Measurements from ENCODE around the gene EEF1E1.
A peak's percentile ranks its signal among the peaks of the same experiment; 100 is the strongest.
"Not testable (repeated sequence)": the region's sequence is repeated elsewhere in the genome, so short reads cannot be mapped to it uniquely, and the experiment has no call there.

The EEF1E1 gene

GRCh38 chr6:8061736-8062135 is 40.6 kb downstream of the EEF1E1 start:
- no peak for DNase-seq

GRCh38 chr6:8060346-8060745 is 42.0 kb downstream of the EEF1E1 start:
- no peak for DNase-seq

- DNase-seq, result peak in 1 of 5 donors; percentile 6
Measured at GRCh38 chr6:8059129-8059528, 43.2 kb downstream of the EEF1E1 start.

- no peak for DNase-seq
Measured at GRCh38 chr6:8057793-8058192, 44.6 kb downstream of the EEF1E1 start.

GRCh38 chr6:8057263-8057662 is 45.1 kb downstream of the EEF1E1 start:
- DNase-seq, result no peak

GRCh38 chr6:8054276-8054675 is 48.1 kb downstream of the EEF1E1 start:
- no peak for DNase-seq

GRCh38 chr6:8047541-8048292 is 54.6 kb downstream of the EEF1E1 start:
- DNase-seq, result no peak

- not testable (repeated sequence) for DNase-seq
Measured at GRCh38 chr6:8045769-8046168, 56.6 kb downstream of the EEF1E1 start.

GRCh38 chr6:8043221-8043620 is 59.1 kb downstream of the EEF1E1 start:
- no peak for DNase-seq

GRCh38 chr6:8041913-8042583 is 60.3 kb downstream of the EEF1E1 start:
- DNase-seq, result no peak

GRCh38 chr6:8034107-8034506 is 68.2 kb downstream of the EEF1E1 start:
- not testable (repeated sequence) for DNase-seq

GRCh38 chr6:8030920-8031319 is 71.4 kb downstream of the EEF1E1 start:
- no peak for DNase-seq

All from T-helper 1 cell (primary cell).